NOMO-1 (cell line): Measurements from ENCODE around the gene P2RX3.

ENCODE experiments used
- DNase-seq, 2 experiments: peaks; one replicate each; lab custom pipeline; 2025; ENCODE audit not compliant: unreplicated experiment in 2 of 2; lab: John Stamatoyannopoulos, UW

Gene P2RX3

DNA sequence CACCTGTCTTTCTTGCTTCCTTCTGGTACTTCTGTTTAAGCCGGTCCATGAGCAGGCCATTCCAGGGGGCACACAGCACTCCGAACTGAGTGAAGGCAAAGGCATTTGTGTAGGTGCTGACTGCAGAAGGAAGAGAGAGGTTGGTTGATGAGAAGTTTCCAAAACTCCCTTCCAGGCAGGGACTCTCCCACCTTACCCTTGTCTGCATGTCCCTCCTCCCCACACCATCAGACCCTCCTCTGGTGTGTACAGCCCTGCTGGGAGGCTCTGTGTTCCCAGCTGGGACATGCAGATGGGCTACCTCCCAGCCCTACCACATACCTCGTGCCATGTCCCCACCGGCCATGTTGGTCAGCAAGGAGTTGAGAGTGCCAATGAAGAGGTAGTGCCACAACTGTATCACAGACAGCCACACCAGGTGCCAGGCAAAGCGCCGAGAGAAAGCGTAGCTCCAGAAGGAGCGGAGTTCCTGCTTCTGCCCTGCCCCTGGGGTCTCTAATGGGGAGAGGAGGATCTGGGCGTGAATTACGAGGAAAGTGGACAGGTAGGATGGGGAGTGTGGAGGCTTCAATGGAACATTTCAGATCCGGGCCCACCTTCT is 76.6 kb downstream of the P2RX3 start:
- DNase-seq, result no peak

DNA sequence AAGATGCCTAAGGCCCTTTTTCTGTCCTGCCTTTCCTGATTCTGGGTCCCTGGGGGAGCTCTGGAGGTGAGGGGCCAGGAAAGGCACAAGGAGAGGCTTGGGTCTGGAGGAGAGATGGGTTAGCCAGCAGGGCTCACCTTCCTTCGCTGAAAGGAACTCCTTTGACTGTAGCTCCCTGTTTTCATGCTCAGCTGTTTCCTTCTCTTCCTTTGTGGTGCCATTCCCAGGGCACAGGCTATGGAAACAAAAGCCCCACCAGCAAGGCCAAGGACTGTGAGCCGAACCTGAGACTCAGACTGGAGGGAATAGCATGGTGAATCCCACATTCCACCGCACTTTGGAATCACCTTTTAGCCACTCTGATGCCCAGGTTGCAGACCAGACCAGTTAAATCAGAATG is 78.3 kb downstream of the P2RX3 start:
- DNase-seq, result no peak

DNA sequence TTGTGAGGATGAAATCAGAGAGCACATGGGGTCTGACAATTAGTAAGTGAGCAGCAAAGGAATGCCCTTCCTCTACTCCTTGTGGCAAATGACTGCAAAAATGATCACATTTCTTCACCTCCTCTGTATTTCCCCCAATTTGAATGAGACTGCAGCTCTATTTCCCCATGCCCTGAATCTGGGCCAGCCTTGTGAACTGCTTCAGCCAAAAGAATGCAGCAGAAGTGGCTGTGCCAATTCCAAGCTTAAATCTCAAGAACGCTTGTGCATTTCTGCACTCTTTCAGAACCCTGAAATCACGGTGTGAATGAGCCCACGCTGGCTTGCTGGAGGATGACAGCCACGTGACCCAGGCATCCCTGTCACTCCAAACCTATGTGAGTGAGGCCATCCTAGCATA is 78.9 kb downstream of the P2RX3 start:
- no peak for DNase-seq

DNA sequence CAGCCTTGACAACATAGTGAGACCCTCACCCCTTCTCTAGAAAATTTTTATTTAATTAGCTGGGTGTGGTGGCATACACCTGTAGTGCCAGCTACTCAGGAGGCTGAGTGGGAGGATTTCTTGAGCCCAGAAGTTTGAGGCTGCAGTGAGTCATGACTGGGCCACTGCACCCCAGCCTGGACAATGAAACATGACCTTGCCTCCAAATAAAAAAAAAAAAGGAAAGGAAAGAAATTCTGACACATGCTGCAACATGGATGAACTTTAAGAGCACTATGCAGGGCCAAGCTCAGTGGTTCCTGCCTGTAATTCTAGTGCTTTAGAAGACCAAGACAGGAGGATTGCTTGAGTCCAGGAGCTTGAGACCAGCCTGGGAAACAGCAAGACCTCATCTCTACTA is 80.0 kb downstream of the P2RX3 start:
- DNase-seq, result no peak

DNA sequence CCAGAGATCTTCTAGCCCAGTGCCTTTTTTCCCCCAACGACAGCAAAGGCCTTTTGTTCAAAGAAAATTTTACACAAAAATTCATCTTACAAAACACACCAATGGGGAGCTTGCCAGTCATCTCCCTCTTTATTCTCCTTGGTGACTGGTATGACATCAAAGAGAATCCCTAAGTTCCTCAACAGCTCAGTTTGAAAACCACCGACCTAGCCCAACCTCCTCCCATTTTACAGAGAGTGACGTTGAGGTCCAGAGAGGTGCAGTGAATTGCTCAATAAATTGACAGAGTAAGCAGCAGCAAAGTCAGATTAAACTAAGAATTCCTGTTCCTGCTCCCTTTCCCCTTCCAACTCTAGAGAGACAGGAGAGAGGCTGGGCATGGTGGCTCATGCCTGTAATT is 81.0 kb downstream of the P2RX3 start:
- DNase-seq, result no peak

DNA sequence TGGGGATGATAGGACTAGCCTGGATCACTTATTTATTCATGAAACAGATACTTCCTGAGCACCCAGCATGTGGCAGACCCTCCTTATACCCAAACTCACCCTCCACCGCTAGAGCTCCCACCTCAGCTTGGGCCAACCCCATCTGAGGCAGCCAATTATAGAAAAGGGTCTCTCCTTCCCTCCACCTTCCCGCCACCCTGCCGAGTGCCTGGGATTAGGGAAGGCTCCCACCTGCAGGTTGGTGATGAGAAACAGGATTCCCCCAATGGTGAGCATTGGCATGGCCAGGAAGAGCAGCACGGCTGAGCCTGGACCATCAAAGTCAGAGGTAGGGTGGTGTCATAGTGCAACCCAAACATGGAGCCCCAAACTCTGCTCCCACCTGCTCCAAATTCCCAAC is 82.9 kb downstream of the P2RX3 start:
- no peak for DNase-seq

DNA sequence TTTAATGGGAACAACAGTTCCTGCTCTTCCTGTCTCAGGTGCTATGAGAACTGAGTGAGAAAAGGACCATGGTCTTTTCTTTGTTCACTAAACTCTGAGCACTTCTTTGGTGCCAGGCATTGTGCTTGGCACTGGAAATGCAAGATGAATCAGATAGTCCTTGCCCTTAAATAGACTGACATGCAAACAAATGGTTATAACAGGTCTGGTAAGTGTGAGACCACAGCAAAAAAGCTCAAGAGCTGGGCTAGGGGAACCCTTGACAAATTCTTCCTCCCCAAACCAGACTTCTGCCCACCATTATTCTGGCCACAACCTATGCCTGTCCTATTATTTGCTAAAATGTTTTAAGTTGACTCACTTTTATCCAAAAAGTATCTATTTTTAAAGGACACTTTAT is 83.7 kb downstream of the P2RX3 start:
- no peak for DNase-seq
